ENCODE measurements around the gene DQX1. TPM values are rescaled to one million over a fixed set of nuclear protein-coding genes. Genes with fewer than 3 reads are reported as not detected.

The DQX1 gene
- total and polyA plus RNA-seq, 2 donors = 0.14 to 0.78 TPM

- Histone ChIP-seq H3K36me3 (ENCODE audit: control insufficient read depth in 2 of 2, insufficient read depth in 2 of 2, low read length in 1 of 2) (peaks cover 41 to 47% of the 10 kb centered on the region in 2 donors), H3K4me1 (ENCODE audit: control insufficient read depth in 2 of 2, insufficient read depth in 2 of 2, low read length in 2 of 2) (peaks cover 21 to 31% of the 10 kb centered on the region in 2 donors)
- WGBS = 21% methylated on average over 29 of the region's 29 CpGs
Measured at GRCh38 chr2:74528600-74529356, 2.7 kb upstream of the DQX1 start.

DNA sequence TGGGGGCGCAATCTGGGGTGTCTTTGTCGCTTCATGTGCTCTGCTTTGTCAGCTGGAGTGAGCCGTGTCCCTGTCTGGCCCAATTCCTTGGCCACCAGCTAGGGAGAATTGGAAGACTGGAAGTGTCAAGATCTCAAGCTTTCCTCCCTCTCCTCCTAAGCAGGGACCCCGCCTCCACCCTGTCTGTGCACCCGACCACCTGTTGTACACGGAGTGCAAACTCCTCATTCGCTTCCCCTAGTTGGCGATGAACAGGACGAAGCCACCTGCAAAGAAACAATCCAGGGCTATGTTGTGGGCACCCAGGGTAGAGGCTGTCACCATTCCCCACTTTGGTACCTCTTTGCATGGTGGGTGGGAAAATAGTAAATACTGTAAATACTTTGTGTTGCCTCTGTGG is 1.7 kb upstream of the DQX1 start:
- Histone ChIP-seq H3K27me3 (ENCODE audit: control insufficient read depth in 2 of 2, insufficient read depth in 1 of 2, low read length in 1 of 2) (peaks cover 0 to 5% of the 10 kb centered on the region in 2 donors), H3K4me1 (ENCODE audit: control insufficient read depth in 2 of 2, insufficient read depth in 2 of 2, low read length in 2 of 2) (peaks cover 21 to 31% of the 10 kb centered on the region in 2 donors), H3K27ac (ENCODE audit: low read depth in 1 of 2, low read length in 1 of 2) (no peak overlapping the region), H3K4me3 (ENCODE audit: low read length in 2 of 2) (no peak overlapping the region), H3K36me3 (ENCODE audit: control insufficient read depth in 2 of 2, insufficient read depth in 2 of 2, low read length in 1 of 2) (peaks cover 34 to 37% of the 10 kb centered on the region in 2 donors), H3K9me3 (ENCODE audit: control insufficient read depth in 2 of 2, insufficient read depth in 1 of 2, low read length in 1 of 2) (peaks cover 3 to 7% of the 10 kb centered on the region in 2 donors)
- 96% methylated on average over 9 of the region's 9 CpGs for WGBS
- DNase-seq (ENCODE audit: low read depth in 6 of 9, low spot score in 9 of 9) = no peak

More at GRCh38 chr2:74528600-74529356, 2.7 kb upstream of the DQX1 start:
- Histone ChIP-seq H3K27ac (ENCODE audit: low read depth in 1 of 2, low read length in 1 of 2) (peak overlapping the region; percentile 88 to 93), H3K9me3 (ENCODE audit: control insufficient read depth in 2 of 2, insufficient read depth in 1 of 2, low read length in 1 of 2) (peaks cover 3 to 7% of the 10 kb centered on the region in 2 donors), H3K27me3 (ENCODE audit: control insufficient read depth in 2 of 2, insufficient read depth in 1 of 2, low read length in 1 of 2) (no peaks in the 10 kb centered on the region), H3K4me3 (ENCODE audit: low read length in 2 of 2) (peak overlapping the region; percentile 80 to 97)
- DNase-seq (ENCODE audit: low read depth in 6 of 9, low spot score in 9 of 9) = peak in 1 of 9 donors; percentile 28

- H3K4me1 ChIP-seq (ENCODE audit: control insufficient read depth in 2 of 2, insufficient read depth in 2 of 2, low read length in 2 of 2) = peaks cover 21 to 31% of the 10 kb centered on the region in 2 donors
- 98% methylated on average over 11 of the region's 11 CpGs for WGBS
- DNase-seq (ENCODE audit: low read depth in 6 of 9, low spot score in 9 of 9) = no peak
- peaks cover 29 to 32% of the 10 kb centered on the region in 2 donors for H3K36me3 ChIP-seq (ENCODE audit: control insufficient read depth in 2 of 2, insufficient read depth in 2 of 2, low read length in 1 of 2)
- no peak overlapping the region for H3K4me3 ChIP-seq (ENCODE audit: low read length in 2 of 2)
- peaks cover 0 to 10% of the 10 kb centered on the region in 2 donors for H3K27me3 ChIP-seq (ENCODE audit: control insufficient read depth in 2 of 2, insufficient read depth in 1 of 2, low read length in 1 of 2)
- H3K27ac ChIP-seq (ENCODE audit: low read depth in 1 of 2, low read length in 1 of 2) = no peak overlapping the region
- peaks cover 3 to 7% of the 10 kb centered on the region in 2 donors for H3K9me3 ChIP-seq (ENCODE audit: control insufficient read depth in 2 of 2, insufficient read depth in 1 of 2, low read length in 1 of 2)
Measured at GRCh38 chr2:74526649-74527230, 709 bp upstream of the DQX1 start.

DNA sequence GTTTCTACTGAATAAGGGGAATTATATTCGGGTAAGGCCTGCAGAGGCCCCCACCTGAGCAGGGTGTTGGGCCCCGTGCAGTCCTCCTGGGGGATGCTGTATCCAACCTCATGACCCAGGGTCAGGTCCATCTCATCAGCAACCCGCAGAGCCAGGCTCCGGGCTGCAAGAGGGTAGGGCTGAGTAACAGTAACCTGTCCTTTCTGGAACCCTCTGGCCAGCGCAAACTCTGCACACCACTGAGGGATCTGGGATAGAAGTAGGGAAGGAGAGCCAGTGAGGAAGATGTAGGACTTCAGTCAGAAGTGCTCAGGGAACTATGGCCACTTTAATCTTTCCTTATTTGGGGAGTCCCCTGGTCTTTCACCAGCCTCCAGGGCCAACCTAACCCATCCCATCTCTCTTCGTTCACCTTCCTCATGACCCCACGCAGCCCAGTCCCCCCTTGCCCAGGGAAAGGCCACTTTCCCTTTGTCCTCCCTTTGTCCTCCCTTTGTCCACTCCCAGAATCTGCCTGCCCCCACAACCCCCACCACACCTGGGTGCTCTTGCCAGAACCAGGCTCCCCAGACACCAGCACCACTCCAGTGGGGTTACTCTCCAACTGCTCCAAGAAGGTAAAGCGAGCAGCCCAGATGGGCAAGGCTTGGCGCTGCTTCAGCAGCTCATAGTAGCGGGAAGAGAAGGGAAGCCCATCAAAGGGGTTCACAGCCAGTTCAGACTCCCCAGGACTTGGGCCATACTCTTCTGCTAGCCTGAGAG is 895 bp downstream of the DQX1 start:
- Histone ChIP-seq H3K36me3 (ENCODE audit: control insufficient read depth in 2 of 2, insufficient read depth in 2 of 2, low read length in 1 of 2) (peaks cover 20 to 28% of the 10 kb centered on the region in 2 donors), H3K27me3 (ENCODE audit: control insufficient read depth in 2 of 2, insufficient read depth in 1 of 2, low read length in 1 of 2) (peaks cover 0 to 24% of the 10 kb centered on the region in 2 donors), H3K9me3 (ENCODE audit: control insufficient read depth in 2 of 2, insufficient read depth in 1 of 2, low read length in 1 of 2) (peaks cover 3 to 7% of the 10 kb centered on the region in 2 donors), H3K4me1 (ENCODE audit: control insufficient read depth in 2 of 2, insufficient read depth in 2 of 2, low read length in 2 of 2) (peaks cover 11 to 17% of the 10 kb centered on the region in 2 donors), H3K4me3 (ENCODE audit: low read length in 2 of 2) (no peak overlapping the region), H3K27ac (ENCODE audit: low read depth in 1 of 2, low read length in 1 of 2) (no peak overlapping the region)
- DNase-seq (ENCODE audit: low read depth in 6 of 9, low spot score in 9 of 9) = no peak
- WGBS = 98% methylated on average over 10 of the region's 10 CpGs

DNA sequence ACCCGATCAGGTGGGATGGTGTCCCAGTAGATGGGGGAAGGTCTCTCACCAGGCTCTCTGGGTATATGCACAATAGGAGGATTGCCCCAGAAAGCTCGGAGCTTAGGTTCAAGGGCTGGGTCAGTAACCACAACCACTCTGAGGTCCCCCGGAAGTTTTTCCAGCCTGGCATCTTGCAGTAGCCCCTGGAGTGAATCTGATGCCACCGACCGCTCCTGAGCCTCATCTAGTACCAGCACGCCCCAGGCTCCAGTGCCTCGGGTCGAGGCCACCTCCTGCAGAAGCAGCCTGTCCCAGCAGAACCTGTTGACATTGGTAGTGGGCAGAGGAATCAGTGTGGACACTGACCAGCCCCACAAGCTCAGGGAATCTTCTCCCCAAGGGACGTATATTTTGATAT is 2.0 kb downstream of the DQX1 start:
- 96% methylated on average over 9 of the region's 9 CpGs for WGBS
- H3K9me3 ChIP-seq (ENCODE audit: control insufficient read depth in 2 of 2, insufficient read depth in 1 of 2, low read length in 1 of 2) = peaks cover 3 to 7% of the 10 kb centered on the region in 2 donors
- H3K27ac ChIP-seq (ENCODE audit: low read depth in 1 of 2, low read length in 1 of 2) = no peak overlapping the region
- H3K4me1 ChIP-seq (ENCODE audit: control insufficient read depth in 2 of 2, insufficient read depth in 2 of 2, low read length in 2 of 2) = peaks cover 11 to 16% of the 10 kb centered on the region in 2 donors
- H3K27me3 ChIP-seq (ENCODE audit: control insufficient read depth in 2 of 2, insufficient read depth in 1 of 2, low read length in 1 of 2) = peaks cover 6 to 34% of the 10 kb centered on the region in 2 donors
- peaks cover 20 to 28% of the 10 kb centered on the region in 2 donors for H3K36me3 ChIP-seq (ENCODE audit: control insufficient read depth in 2 of 2, insufficient read depth in 2 of 2, low read length in 1 of 2)
- H3K4me3 ChIP-seq (ENCODE audit: low read length in 2 of 2) = no peak overlapping the region
- DNase-seq (ENCODE audit: low read depth in 6 of 9, low spot score in 9 of 9) = no peak

DNA sequence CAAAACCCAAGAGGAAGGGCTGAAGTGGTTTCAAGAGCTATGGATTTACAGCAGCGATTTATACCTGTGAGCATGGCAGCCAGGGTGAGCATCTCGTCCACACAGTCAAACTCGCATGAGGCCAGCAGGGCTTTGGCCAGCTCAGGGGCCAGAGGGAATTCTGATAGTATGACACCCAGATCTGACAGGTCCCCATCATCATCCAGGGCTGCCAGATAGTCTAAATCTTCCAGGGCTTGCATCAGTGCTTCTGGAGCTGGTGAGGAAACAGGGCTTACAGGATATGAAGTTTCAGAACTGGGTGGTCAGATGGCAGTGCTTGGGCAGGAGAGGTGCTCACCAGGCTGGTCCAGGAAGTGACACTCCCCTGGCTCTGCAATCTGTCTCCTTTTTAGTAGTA is 3.5 kb downstream of the DQX1 start:
- 94% methylated on average over 3 of the region's 3 CpGs for WGBS
- Histone ChIP-seq H3K4me1 (ENCODE audit: control insufficient read depth in 2 of 2, insufficient read depth in 2 of 2, low read length in 2 of 2) (peaks cover 0 to 3% of the 10 kb centered on the region in 2 donors), H3K4me3 (ENCODE audit: low read length in 2 of 2) (no peak overlapping the region), H3K9me3 (ENCODE audit: control insufficient read depth in 2 of 2, insufficient read depth in 1 of 2, low read length in 1 of 2) (peaks cover 3 to 7% of the 10 kb centered on the region in 2 donors), H3K27me3 (ENCODE audit: control insufficient read depth in 2 of 2, insufficient read depth in 1 of 2, low read length in 1 of 2) (peaks cover 11 to 48% of the 10 kb centered on the region in 2 donors), H3K36me3 (ENCODE audit: control insufficient read depth in 2 of 2, insufficient read depth in 2 of 2, low read length in 1 of 2) (peaks cover 13 to 19% of the 10 kb centered on the region in 2 donors), H3K27ac (ENCODE audit: low read depth in 1 of 2, low read length in 1 of 2) (no peak overlapping the region)
- no peak for DNase-seq (ENCODE audit: low read depth in 6 of 9, low spot score in 9 of 9)

GRCh38 chr2:74516650-74517049 is 9.4 kb downstream of the DQX1 start:
- Histone ChIP-seq H3K9me3 (ENCODE audit: control insufficient read depth in 2 of 2, insufficient read depth in 1 of 2, low read length in 1 of 2) (peaks cover 0 to 21% of the 10 kb centered on the region in 2 donors), H3K27ac (ENCODE audit: low read depth in 1 of 2, low read length in 1 of 2) (no peak overlapping the region), H3K27me3 (ENCODE audit: control insufficient read depth in 2 of 2, insufficient read depth in 1 of 2, low read length in 1 of 2) (peaks cover 60 to 96% of the 10 kb centered on the region in 2 donors), H3K36me3 (ENCODE audit: control insufficient read depth in 2 of 2, insufficient read depth in 2 of 2, low read length in 1 of 2) (no peaks in the 10 kb centered on the region), H3K4me1 (ENCODE audit: control insufficient read depth in 2 of 2, insufficient read depth in 2 of 2, low read length in 2 of 2) (peaks cover 13 to 32% of the 10 kb centered on the region in 2 donors), H3K4me3 (ENCODE audit: low read length in 2 of 2) (peak overlapping the region in 1 of 2 donors; percentile 50)
- WGBS = 75% methylated on average over 13 of the region's 13 CpGs
- DNase-seq (ENCODE audit: low read depth in 6 of 9, low spot score in 9 of 9) = no peak

GRCh38 chr2:74515981-74516633 is 9.9 kb downstream of the DQX1 start:
- 4% methylated on average over 72 of the region's 72 CpGs for WGBS
- peak in 5 of 9 donors; percentile 44 to 78 (median 65) for DNase-seq (ENCODE audit: low read depth in 6 of 9, low spot score in 9 of 9)
- Histone ChIP-seq H3K36me3 (ENCODE audit: control insufficient read depth in 2 of 2, insufficient read depth in 2 of 2, low read length in 1 of 2) (no peaks in the 10 kb centered on the region), H3K9me3 (ENCODE audit: control insufficient read depth in 2 of 2, insufficient read depth in 1 of 2, low read length in 1 of 2) (peaks cover 0 to 21% of the 10 kb centered on the region in 2 donors), H3K4me3 (ENCODE audit: low read length in 2 of 2) (peak overlapping the region; percentile 10 to 50), H3K27me3 (ENCODE audit: control insufficient read depth in 2 of 2, insufficient read depth in 1 of 2, low read length in 1 of 2) (peaks cover 65 to 96% of the 10 kb centered on the region in 2 donors), H3K4me1 (ENCODE audit: control insufficient read depth in 2 of 2, insufficient read depth in 2 of 2, low read length in 2 of 2) (peaks cover 13 to 32% of the 10 kb centered on the region in 2 donors), H3K27ac (ENCODE audit: low read depth in 1 of 2, low read length in 1 of 2) (no peak overlapping the region)

Measured in thymus (tissue), 11 donors.